Measurements from ENCODE around the gene NPIPA7.
"Not testable (repeated sequence)": the region's sequence is repeated elsewhere in the genome, so short reads cannot be mapped to it uniquely, and the experiment has no call there.

The NPIPA7 gene

DNA sequence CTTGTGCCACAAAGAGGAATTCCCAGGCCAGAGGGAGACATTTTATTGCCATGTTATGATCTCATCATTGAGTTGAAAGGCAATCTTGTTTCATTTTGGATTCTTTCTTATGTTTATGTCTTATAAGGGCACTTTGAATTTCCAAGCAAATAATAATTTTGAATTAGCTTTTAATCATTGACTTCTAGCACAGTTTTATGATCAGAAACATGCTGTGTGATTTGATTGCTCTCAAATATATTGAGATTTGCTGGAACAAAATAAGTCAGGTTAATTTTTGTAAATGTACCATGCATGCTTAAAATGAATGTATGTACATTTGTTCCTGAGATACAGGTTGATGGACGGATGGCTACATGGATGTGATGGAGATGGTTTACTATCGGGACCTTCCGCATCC, at the start of gene NPIPA7:
TSS of gene NPIPA7 (plus strand) at position 301 of the 400 bp plus-strand sequence. CDS start 105 bp downstream, outside the sequence.
- DNase-seq: not testable (repeated sequence)

DNA sequence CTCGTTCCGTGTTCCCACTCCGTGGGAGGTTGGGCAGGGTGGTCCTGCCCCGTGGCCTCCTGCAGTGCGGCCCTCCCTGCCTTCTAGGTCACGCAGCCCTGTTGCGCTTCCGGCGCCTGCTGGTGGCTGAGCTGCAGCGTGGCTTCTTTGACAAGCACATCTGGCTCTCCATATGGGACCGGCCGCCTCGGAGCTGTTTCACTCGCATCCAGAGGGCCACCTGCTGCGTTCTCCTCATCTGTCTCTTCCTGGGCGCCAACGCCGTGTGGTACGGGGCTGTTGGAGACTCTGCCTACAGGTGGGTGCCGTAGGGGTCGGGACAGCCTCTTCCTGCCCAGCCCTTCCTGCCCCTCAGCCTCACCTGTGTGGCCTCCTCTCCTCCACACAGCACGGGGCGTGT, 47.5 kb upstream of the NPIPA7 start:
- DNase-seq: not testable (repeated sequence)

DNA sequence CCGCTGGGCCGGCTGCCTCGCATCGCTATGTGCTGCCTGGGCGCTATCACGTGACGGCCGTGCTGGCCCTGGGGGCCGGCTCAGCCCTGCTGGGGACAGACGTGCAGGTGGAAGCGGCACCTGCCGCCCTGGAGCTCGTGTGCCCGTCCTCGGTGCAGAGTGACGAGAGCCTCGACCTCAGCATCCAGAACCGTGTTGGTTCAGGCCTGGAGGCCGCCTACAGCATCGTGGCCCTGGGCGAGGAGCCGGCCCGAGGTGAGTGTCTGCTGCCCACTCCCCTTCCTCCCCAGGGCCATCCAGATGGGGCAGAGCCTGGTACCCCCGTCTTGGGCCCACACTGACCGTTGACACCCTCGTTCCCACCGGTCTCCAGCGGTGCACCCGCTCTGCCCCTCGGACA, 21.4 kb upstream of the NPIPA7 start:
- not testable (repeated sequence) for DNase-seq

- not testable (repeated sequence) for DNase-seq
These were observed 20.2 kb upstream of the NPIPA7 start for GRCh38 chr16:16358539-16359240.

GRCh38 chr16:16363595-16363994, 15.3 kb upstream of the NPIPA7 start:
- DNase-seq: not testable (repeated sequence)

GRCh38 chr16:16364100-16364499, 14.8 kb upstream of the NPIPA7 start:
- DNase-seq: not testable (repeated sequence)

GRCh38 chr16:16364701-16365100, 14.2 kb upstream of the NPIPA7 start:
- DNase-seq: not testable (repeated sequence)

- not testable (repeated sequence) for DNase-seq
These were observed 13.6 kb upstream of the NPIPA7 start for GRCh38 chr16:16365319-16365718.

GRCh38 chr16:16365851-16366250, 13.1 kb upstream of the NPIPA7 start:
- not testable (repeated sequence) for DNase-seq

GRCh38 chr16:16366552-16367284, 12.2 kb upstream of the NPIPA7 start:
- DNase-seq: not testable (repeated sequence)

DNA sequence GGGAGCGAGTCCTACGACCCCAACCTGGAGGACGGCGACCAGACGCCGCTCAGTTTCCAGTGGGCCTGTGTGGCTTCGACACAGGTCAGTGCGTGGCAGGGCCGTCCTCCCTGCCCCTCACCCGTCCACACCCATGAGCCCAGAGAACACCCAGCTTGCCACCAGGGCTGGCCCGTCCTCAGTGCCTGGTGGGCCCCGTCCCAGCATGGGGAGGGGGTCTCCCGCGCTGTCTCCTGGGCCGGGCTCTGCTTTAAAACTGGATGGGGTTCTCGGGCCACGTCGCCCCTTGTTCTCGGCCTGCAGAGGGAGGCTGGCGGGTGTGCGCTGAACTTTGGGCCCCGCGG, 11.7 kb upstream of the NPIPA7 start:
- not testable (repeated sequence) for DNase-seq

DNA sequence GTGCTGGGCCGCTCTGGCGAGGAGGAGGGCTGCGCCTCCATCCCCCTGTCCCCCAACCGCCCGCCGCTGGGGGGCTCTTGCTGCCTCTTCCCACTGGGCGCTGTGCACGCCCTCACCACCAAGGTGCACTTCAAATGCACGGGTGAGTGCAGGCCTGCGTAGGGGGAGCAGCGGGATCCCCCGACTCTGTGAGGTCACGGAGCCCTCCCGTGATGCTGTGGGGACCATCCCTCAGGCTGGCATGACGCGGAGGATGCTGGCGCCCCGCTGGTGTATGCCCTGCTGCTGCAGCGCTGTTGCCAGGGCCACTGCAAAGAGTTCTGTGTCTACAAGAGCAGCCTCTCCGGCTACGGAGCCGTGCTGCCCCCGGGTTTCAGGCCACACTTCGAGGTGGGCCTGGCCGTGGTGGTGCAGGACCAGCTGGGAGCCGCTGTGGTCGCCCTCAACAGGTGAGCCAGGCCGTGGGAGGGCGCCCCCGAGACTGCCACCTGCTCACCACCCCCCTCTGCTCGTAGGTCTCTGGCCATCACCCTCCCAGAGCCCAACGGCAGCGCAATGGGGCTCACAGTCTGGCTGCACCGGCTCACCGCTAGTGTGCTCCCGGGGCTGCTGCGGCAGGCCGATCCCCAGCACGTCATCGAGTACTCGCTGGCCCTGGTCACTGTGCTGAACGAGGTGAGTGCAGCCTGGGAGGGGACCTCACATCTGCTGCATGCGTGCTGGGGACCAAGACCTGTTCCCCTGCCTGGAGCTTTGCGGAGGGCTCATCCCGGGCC, 9.7 kb upstream of the NPIPA7 start:
- not testable (repeated sequence) for DNase-seq

DNA sequence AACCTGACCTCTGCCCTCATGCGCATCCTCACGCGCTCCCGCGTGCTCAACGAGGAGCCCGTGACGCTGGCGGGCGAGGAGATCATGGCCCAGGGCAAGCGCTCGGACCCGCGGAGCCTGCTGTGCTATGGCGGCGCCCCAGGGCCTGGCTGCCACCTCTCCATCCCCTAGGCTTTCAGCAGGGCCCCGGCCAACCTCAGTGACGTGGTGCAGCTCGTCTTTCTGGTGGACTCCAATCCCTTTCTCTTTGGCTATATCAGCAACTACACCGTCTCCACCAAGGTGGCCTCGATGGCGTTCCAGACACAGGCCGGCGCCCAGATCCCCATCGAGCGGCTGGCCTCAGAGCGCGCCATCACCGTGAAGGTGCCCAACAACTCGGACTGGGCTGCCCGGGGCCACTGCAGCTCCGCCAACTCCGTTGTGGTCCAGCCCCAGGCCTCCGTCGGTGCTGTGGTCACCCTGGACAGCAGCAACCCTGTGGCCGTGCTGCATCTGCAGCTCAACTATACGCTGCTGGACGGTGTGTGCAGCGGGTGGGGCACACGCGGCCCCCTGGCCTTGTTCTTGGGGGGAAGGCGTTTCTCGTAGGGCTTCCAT, 7.7 kb upstream of the NPIPA7 start:
- not testable (repeated sequence) for DNase-seq

DNA sequence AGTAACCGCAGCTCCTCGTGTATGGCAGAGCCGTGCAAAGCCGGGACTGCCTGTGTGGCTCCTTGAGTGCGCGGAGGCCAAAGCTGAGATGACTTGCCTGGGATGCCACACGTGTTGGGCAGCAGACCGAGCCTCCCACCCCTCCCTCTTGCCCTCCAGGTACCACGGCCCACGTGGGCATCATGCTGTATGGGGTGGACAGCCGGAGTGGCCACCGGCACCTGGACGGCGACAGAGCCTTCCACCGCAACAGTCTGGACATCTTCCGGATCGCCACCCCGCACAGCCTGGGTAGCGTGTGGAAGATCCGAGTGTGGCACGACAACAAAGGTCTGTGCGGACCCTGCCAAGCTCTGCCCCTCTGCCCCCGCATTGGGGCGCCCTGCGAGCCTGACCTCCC, 4.7 kb upstream of the NPIPA7 start:
- DNase-seq: not testable (repeated sequence)

GRCh38 chr16:16399685-16400084, 20.7 kb downstream of the NPIPA7 start:
- DNase-seq: not testable (repeated sequence)

DNA sequence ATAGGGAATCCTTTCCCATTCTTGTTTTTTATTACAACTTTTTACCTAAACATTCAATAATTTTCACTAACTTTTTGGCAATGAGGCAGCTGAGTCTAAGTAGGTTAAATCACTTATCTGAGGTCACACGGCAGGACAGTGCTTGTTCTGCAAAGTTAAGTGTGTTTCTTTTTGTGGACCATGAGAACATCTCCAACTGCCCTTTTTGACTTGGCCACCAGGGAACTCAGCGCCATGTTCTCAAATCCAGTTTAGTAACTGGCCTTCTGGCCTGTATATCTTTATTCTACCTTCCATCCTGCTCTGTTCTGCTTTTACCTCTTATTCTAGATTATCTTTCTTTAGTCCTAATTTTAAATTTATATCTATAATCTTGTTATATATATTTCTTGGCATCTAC, 23.4 kb downstream of the NPIPA7 start:
- DNase-seq: not testable (repeated sequence)

GRCh38 chr16:16404283-16404682, 25.3 kb downstream of the NPIPA7 start:
- DNase-seq: not testable (repeated sequence)

DNA sequence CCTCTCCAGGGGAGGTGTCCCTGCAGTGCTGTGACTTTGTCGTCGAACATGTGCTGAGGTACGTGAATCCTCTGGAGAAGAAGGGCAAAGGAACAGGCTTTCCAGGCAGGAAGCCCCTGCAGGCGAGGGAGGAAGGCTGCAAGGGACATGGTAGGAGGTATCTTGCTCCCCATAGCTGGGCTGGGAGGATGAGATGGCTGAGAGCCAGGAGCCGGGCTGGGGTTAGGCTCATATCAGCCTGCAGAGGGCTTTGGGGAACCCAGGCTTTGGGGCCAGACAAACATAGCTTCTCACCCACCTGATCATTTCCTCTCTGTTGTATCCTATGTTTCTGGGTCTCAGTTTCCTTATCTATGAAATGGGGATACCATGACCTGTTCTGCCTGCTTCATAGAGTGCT, 26.5 kb downstream of the NPIPA7 start:
- not testable (repeated sequence) for DNase-seq

DNA sequence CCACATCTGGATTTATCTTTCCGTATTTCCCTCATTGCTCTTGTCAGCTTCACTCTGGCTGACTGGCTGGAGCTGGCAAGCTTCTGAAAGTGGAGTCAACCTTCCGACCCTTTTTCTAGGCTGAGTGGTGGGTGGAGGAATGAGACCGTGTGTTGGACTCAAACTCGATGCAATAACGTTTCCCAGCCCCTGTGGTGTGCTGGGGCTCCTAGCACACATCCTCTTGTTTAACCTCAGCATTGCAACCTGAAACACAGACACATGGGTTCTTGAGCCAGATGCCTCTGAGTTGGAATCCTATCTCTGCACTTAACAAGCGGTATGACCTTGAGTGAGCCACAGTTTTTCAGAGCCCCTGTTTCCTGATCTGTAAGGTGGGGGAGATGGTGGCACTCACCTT, 29.5 kb downstream of the NPIPA7 start:
- not testable (repeated sequence) for DNase-seq

- not testable (repeated sequence) for DNase-seq
These were observed 34.8 kb downstream of the NPIPA7 start for GRCh38 chr16:16413773-16414172.

- not testable (repeated sequence) for DNase-seq
These were observed 38.1 kb downstream of the NPIPA7 start for GRCh38 chr16:16417071-16417470.

GRCh38 chr16:16417914-16418544, 39.1 kb downstream of the NPIPA7 start:
- DNase-seq: not testable (repeated sequence)
